Measurements from ENCODE around the gene NHLRC3. TPM values are rescaled to one million over a fixed set of nuclear protein-coding genes. Genes with fewer than 3 reads are reported as not detected.

The NHLRC3 gene, protein sequence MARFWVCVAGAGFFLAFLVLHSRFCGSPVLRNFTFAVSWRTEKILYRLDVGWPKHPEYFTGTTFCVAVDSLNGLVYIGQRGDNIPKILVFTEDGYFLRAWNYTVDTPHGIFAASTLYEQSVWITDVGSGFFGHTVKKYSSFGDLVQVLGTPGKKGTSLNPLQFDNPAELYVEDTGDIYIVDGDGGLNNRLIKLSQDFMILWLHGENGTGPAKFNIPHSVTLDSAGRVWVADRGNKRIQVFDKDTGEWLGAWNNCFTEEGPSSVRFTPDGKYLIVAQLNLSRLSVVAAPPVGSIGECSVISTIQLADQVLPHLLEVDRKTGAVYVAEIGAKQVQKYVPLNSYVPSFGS
- 20.6 and 46.6 TPM in 2 replicates for total RNA-seq (2011; cell fraction: chromatin; rRNA removed; ENCODE audit: low replicate concordance)
- total RNA-seq (2011; cell fraction: nucleolus; rRNA removed), result 12.7 and 17.6 TPM in 2 replicates
- total RNA-seq (2011; cell fraction: nucleoplasm; rRNA removed), result 41.3 and 52.2 TPM in 2 replicates
- total RNA-seq (2014; rRNA removed) (7.0 TPM in 2 replicates), total RNA-seq (2014; rRNA removed; fragmentation: Illumina TruSeq; extraction: Trizol) (12.6 and 13.7 TPM in 2 replicates), total RNA-seq (2015; rRNA removed; fragmentation: Illumina TruSeq; extraction: Trizol) (13.8 and 15.3 TPM in 2 replicates), total RNA-seq (2021) (8.6 and 9.0 TPM in 2 replicates), polyA plus RNA-seq (2011; rRNA removed) (14.3 and 14.5 TPM in 2 replicates), polyA plus RNA-seq (2014; fragmentation: Illumina TruSeq; extraction: Trizol) (8.1 and 8.8 TPM in 2 replicates), polyA plus RNA-seq (2014; fragmentation: Nextera tagmentation; extraction: Ambion mirVana) (1 to 10 TPM; 5.5 to 7.4 TPM), polyA plus RNA-seq (2014; rRNA removed) (9.9 and 11.7 TPM in 2 replicates), polyA minus RNA-seq (2011; rRNA and poly(A)+ RNA removed) (16.5 and 24.0 TPM in 2 replicates), Bru-seq, nascent RNA (percentile 78 among the genes with signal in this experiment), BruChase-seq, experiment 1, labeled RNA remaining after a 2-hour chase (percentile 86 among the genes with signal in this experiment), BruChase-seq, experiment 2, labeled RNA remaining after a 6-hour chase (percentile 89 among the genes with signal in this experiment)
- polyA plus RNA-seq (2011; cell fraction: cytosol; rRNA removed), result 3.5 and 12.3 TPM in 2 replicates
- polyA plus RNA-seq (2011; cell fraction: nucleus; rRNA removed), result 25.4 and 32.7 TPM in 2 replicates
- 9.3 and 12.7 TPM in 2 replicates for polyA plus RNA-seq (2012)
- polyA minus RNA-seq (2011; cell fraction: cytosol; rRNA and poly(A)+ RNA removed), result 2.8 and 3.4 TPM in 2 replicates
- 15.8 and 28.2 TPM in 2 replicates for polyA minus RNA-seq (2011; cell fraction: nucleus; rRNA and poly(A)+ RNA removed)
- long read RNA-seq, experiment 1, partial matches to known transcripts, result 13 of 24 reads
- long read RNA-seq, experiment 1, other reads (novel, unspliced or antisense), result 6 of 24 reads
- long read RNA-seq, experiment 2, partial matches to known transcripts, result 2 of 5 reads
- long read RNA-seq, experiment 2, other reads (novel, unspliced or antisense), result 0 of 5 reads
- long read RNA-seq, experiment 3, partial matches to known transcripts, result 4 of 7 reads
- long read RNA-seq, experiment 3, other reads (novel, unspliced or antisense), result 1 of 7 reads

DNA sequence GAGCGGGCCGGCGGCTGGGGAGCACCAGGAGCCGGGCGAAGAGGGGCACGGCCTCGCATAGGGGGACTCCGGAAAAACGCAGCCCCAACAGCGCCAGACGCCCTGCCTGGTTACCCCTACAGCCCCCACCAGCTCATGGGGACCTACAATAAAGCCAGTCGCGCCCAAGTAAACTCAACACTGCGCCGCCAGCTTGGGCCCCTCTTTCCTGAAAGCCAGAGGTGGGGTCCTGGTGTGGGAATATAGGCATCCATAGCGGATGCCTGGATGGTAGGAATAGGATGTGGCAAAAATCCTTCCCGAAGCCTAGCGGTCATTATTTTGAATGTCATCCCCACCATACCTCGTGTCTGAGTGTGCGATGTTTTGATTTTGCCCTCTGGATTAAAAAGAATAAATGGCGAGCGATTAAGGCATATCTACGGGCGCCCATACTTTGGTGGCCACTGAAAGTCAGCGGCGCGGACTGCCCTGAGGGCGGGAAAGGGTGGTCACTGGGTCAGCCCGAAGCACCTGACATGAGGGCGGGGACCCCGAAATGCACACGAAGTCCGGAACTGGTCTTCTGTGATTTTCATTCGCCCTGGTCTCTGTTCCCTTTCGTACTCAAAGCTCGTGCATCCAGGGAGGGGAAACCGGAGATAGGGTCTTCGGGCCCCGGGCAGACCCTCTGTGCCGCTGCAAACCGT is at the start of gene NHLRC3, which contains the start of gene PROSER1:
Gene NHLRC3 (plus strand): TSS at position 577 of the 689 bp plus-strand sequence. CDS start 184 bp downstream, outside the sequence.
Gene PROSER1 (minus strand): TSS at position 210 of the 689 bp plus-strand sequence. CDS start 847 bp downstream, outside the sequence.
- DNase-seq (ENCODE audit: extremely low read depth in 1 of 4, low spot score in 3 of 4), result peak; percentile 59 to 86 (median 67)
- Histone ChIP-seq H2AFZ (ENCODE audit: low read depth, low read length) (peak within 1 kb of the TSS; percentile 99), H3K36me3 (ENCODE audit: control insufficient read depth, insufficient read depth, low read length) (peaks cover 10% of the 10 kb centered on the region; the same call in 2 of the 3 replicates), H3K27me3 (ENCODE audit: control insufficient read depth in 2 of 2, insufficient read depth in 2 of 2, low read length in 2 of 2) (no peaks in the 10 kb centered on the region), H3K4me2 (ENCODE audit: insufficient read depth, low read length) (peak within 1 kb of the TSS; percentile 87), H3K9ac (ENCODE audit: insufficient read depth in 1 of 2, low read depth in 2 of 2, low read length in 2 of 2) (peak within 1 kb of the TSS; percentile 82 to 96), H3K9me1 (ENCODE audit: control insufficient read depth, insufficient read depth, low read length) (no peaks in the 10 kb centered on the region), H3K79me2 (ENCODE audit: control insufficient read depth, insufficient read depth, low read length) (peaks cover 72% of the 10 kb centered on the region), H4K20me1 (replicated peaks; ENCODE audit: control insufficient read depth, insufficient read depth, low read length) (peaks cover 9% of the 10 kb centered on the region; the same call in 1 of the 2 replicates), H3K4me3 (peak within 1 kb of the TSS; percentile 87), H3K9me3 (replicated peaks; ENCODE audit: control insufficient read depth, insufficient read depth, low read depth, low read length) (no peaks in the 10 kb centered on the region), H3K4me1 (replicated peaks in 1 of 2; ENCODE audit: control insufficient read depth in 2 of 2, insufficient read depth in 2 of 2, low read length in 2 of 2) (peaks cover 7 to 11% of the 10 kb centered on the region in 2 experiments; a peak in 4 of 5 replicates), H3K27ac (ENCODE audit: extremely low read depth, low read depth, low read length) (peak within 1 kb of the TSS; percentile 83)
- no TSS peak for BruUV-seq (replicated peaks)
- WGBS (ENCODE audit: insufficient coverage, low coverage, missing lambda C conversion rate), result under 1% methylated on average over 26 of the region's 41 CpGs
- intact Hi-C loops (cut with micrococcal nuclease) (no loop called here), in situ Hi-C loops (cut with MboI) (no loop called here)
- ChIA-PET POLR2A (interaction anchor here (0.6 to 1.6 kb wide), 8 partner anchors 8 to 132 kb away, joined by 3 to 4 read pairs (median 3); no protein-coding TSS in a partner anchor), CTCF (ENCODE audit: low intra/inter-chr PET ratio) (no interaction called here)
- FAIRE-seq, result peak; percentile 96
- peak; percentile 81 for ATAC-seq
- TF ChIP-seq ZNF444 (CRISPR knock-in tag; IDR thresholded peaks at IDR 0.05), result no peak
- TF ChIP-seq ARID1B (IDR thresholded peaks at IDR 0.05), result no peak
- no peak for TF ChIP-seq POU5F1 (IDR thresholded peaks at IDR 0.05; ENCODE audit: borderline replicate concordance, low read depth, low read length, partially characterized antibody)
- TF ChIP-seq, protein P1, sequence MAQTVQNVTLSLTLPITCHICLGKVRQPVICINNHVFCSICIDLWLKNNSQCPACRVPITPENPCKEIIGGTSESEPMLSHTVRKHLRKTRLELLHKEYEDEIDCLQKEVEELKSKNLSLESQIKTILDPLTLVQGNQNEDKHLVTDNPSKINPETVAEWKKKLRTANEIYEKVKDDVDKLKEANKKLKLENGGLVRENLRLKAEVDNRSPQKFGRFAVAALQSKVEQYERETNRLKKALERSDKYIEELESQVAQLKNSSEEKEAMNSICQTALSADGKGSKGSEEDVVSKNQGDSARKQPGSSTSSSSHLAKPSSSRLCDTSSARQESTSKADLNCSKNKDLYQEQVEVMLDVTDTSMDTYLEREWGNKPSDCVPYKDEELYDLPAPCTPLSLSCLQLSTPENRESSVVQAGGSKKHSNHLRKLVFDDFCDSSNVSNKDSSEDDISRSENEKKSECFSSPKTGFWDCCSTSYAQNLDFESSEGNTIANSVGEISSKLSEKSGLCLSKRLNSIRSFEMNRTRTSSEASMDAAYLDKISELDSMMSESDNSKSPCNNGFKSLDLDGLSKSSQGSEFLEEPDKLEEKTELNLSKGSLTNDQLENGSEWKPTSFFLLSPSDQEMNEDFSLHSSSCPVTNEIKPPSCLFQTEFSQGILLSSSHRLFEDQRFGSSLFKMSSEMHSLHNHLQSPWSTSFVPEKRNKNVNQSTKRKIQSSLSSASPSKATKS (CRISPR knock-in tag; IDR thresholded peaks at IDR 0.05), result no peak
- no peak for TF ChIP-seq PRPF4 (IDR thresholded peaks at IDR 0.05; ENCODE audit: insufficient read depth, low read depth, low read length, poor library complexity, severe bottlenecking)
- no peak for TF ChIP-seq ZNF561 (CRISPR knock-in tag; conservative IDR thresholded peaks at IDR 0.05)
- peak; percentile 63 for TF ChIP-seq ZBTB7A (IDR thresholded peaks at IDR 0.05; ENCODE audit: borderline replicate concordance, control insufficient read depth, low read depth, low read length)
- TF ChIP-seq, protein P2, sequence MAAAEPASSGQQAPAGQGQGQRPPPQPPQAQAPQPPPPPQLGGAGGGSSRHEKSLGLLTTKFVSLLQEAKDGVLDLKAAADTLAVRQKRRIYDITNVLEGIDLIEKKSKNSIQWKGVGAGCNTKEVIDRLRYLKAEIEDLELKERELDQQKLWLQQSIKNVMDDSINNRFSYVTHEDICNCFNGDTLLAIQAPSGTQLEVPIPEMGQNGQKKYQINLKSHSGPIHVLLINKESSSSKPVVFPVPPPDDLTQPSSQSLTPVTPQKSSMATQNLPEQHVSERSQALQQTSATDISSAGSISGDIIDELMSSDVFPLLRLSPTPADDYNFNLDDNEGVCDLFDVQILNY (CRISPR knock-in tag; IDR thresholded peaks at IDR 0.05), result no peak
- TF ChIP-seq, protein P3, sequence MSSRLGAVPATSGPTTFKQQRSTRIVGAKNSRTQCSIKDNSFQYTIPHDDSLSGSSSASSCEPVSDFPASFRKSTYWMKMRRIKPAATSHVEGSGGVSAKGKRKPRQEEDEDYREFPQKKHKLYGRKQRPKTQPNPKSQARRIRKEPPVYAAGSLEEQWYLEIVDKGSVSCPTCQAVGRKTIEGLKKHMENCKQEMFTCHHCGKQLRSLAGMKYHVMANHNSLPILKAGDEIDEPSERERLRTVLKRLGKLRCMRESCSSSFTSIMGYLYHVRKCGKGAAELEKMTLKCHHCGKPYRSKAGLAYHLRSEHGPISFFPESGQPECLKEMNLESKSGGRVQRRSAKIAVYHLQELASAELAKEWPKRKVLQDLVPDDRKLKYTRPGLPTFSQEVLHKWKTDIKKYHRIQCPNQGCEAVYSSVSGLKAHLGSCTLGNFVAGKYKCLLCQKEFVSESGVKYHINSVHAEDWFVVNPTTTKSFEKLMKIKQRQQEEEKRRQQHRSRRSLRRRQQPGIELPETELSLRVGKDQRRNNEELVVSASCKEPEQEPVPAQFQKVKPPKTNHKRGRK (tag; IDR thresholded peaks at IDR 0.05), result no peak
